PFSK-1 (cell line): Measurements from ENCODE around the gene SRGN.

Experiments used
- FOXP2 ChIP-seq: optimal IDR thresholded peaks from 2 replicates; pipeline ENCODE3; 2011; ENCODE audit warnings: borderline replicate concordance, control low read depth, inconsistent platforms; ENCODE audit not compliant: insufficient read depth; ENCODE audit errors: extremely low read length, extremely low read depth
- POLR2AphosphoS5 ChIP-seq: IDR thresholded peaks from 2 replicates; pipeline ENCODE4 v1.6.1; 2012; ENCODE audit warnings: low read depth, mild to moderate bottlenecking, control low read depth, low read length, moderate library complexity
- SIN3A ChIP-seq: IDR thresholded peaks from 2 replicates; pipeline ENCODE4 v1.6.1; 2012; ENCODE audit warnings: mild to moderate bottlenecking, low read length, moderate library complexity, borderline replicate concordance; ENCODE audit not compliant: insufficient read depth
- TAF1 ChIP-seq: IDR thresholded peaks from 2 replicates; pipeline ENCODE4 v1.6.1; 2012; ENCODE audit warnings: low read length, control low read depth, borderline replicate concordance; ENCODE audit not compliant: insufficient read depth
- TF ChIP-seq, protein P1 (sequence below), 2 experiments: IDR thresholded peaks; 2 replicates each; pipeline versions ENCODE4 v1.6.1 to v1.8.0; 2011 to 2012; ENCODE audit warnings: low read depth in 2 of 2, low read length in 2 of 2, control low read depth in 1 of 2, inconsistent platforms in 1 of 2, mild to moderate bottlenecking in 1 of 2, moderate library complexity in 1 of 2; ENCODE audit not compliant: insufficient read depth in 1 of 2

DNA sequence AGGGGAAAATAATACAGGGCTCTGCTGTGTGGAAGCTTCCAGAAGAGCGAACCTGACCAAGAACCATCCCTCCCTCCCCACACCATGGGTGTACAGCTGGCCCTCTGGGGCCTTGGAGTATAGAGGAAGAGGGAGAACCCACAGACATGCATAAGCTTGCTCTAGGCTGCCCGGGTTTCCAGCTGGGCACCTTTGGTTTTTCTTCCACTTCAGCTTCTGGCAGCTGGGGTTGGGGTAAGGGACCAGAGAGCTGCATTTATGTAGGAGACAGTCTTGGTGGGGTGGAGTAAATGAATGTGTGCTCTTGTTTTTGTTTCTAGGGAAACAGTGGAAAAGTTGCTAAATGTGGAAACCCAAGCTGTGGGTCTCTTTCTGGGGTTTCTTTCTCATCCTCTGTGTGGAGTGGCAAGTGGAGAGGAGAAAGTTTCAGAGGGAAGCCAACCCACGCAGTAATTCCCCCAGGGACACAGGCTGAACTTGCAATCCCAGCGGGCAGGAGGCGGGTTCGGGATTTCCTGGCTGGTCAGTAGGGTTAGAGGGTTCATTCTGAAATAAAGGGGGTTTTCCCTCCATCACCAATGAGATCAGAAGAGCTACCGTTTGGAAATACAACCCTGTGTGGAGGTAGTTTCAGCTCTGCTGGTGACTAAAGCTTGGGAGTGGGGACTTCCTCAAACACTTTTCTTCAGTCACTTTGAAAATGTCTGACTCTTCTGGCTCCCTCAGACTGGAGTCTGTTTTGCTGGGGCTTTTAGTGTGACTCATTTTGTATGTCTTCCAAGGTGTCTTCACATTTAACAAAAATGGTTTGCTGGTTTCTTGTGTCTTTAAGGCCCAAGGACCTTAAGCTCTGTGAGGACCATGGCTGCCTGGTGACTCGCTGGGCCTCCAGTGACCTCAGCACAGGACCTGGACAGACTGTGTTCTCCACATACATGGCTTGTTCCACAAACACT lies 22.2 kb upstream of the SRGN start:
- TF ChIP-seq FOXP2 (no peak), POLR2AphosphoS5 (no peak), SIN3A (no peak), TAF1 (no peak)
- TF ChIP-seq, protein P1, sequence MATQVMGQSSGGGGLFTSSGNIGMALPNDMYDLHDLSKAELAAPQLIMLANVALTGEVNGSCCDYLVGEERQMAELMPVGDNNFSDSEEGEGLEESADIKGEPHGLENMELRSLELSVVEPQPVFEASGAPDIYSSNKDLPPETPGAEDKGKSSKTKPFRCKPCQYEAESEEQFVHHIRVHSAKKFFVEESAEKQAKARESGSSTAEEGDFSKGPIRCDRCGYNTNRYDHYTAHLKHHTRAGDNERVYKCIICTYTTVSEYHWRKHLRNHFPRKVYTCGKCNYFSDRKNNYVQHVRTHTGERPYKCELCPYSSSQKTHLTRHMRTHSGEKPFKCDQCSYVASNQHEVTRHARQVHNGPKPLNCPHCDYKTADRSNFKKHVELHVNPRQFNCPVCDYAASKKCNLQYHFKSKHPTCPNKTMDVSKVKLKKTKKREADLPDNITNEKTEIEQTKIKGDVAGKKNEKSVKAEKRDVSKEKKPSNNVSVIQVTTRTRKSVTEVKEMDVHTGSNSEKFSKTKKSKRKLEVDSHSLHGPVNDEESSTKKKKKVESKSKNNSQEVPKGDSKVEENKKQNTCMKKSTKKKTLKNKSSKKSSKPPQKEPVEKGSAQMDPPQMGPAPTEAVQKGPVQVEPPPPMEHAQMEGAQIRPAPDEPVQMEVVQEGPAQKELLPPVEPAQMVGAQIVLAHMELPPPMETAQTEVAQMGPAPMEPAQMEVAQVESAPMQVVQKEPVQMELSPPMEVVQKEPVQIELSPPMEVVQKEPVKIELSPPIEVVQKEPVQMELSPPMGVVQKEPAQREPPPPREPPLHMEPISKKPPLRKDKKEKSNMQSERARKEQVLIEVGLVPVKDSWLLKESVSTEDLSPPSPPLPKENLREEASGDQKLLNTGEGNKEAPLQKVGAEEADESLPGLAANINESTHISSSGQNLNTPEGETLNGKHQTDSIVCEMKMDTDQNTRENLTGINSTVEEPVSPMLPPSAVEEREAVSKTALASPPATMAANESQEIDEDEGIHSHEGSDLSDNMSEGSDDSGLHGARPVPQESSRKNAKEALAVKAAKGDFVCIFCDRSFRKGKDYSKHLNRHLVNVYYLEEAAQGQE (IDR thresholded peaks at IDR 0.05; ENCODE audit: insufficient read depth in 1 of 2, low read depth in 2 of 2, low read length in 2 of 2), result no peak
